ENCODE results near the gene UBE2R2.

UBE2R2 gene

DNA sequence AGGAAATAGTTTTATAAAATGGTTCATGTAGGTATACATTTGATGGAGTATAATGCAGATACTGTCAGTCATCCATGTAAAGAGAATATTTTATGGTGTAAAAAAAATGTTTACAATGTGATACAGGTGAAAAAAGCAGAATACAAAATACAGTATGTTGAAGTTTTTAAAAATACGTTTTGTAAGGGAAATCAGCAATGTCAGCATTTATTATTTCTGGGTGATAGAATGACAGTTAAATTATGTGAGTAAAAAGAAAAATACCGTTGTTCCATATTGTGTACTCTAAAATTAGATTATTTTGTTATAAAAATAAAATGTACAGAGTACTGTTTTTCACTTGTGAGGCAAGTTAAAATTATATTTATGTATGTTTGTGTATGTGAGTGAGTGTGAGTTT, 69.0 kb downstream of the UBE2R2 start:
- DNase-seq = no peak

DNA sequence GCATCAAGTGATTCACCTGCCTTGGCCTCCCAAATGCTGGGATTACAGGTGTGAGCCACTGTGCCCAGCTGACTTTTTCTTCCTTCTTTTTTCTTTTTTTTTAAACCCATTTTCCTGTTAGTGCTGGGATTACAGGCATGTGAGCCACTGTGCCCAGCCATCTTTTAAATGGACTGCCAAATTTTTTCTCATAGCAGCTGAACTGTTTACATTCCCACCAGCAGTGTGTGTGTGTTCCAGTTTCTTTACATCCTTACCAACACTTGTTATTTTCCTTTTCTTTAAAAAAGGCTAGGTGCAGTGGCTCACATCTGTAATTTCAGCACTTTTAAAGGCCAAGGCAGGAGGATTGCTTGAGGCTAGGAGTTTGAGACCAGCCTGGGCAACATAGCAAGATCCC, 76.9 kb downstream of the UBE2R2 start:
- no peak for DNase-seq

DNA sequence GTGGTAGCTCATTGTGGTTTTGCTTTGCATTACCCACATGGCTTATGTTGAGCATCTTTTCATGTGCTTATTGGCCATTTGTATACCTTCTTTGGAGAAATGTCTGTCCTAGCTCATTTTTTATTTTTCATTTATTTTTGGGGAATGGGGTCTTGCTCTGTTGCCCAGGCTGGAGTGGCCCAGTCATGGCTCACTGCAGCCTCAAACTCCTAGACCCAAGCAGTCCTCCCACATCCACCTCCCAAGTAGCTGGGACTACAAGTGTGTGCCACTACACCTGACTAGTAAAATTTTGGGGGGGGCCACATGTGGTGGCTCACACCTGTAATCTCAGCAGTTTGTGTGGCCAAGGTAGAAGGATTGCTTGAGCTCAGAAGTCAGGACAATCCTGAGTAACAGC, 77.4 kb downstream of the UBE2R2 start:
- DNase-seq = no peak

DNA sequence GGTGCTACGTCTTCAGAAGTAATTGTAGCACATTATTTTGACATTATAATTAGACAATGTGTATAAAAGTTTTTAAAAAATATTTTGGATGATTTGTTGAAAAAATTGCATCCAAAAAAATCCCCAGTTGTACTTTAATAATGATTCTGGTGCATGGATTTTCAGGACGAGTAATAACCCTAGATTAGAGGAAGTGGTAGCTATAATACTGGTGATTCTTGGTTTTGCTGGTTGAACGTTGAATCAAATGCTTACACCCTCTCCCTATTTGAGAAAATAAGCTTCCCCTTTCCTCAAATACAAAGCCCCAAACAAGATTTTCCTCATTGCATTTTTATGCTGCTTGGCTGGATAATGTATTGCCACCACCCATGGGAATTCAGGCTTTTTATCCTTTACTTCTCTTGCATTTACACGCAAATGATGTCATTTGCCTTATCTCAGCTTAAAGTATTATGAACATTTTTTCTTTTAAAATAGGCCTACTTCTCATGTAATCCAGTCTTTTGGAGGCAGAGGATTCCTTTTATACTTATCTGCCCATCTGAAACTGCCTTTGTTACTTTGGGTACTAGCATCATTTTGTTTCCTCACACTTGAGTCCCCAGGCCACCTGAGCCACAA, 86.3 kb downstream of the UBE2R2 start:
- no peak for DNase-seq

DNA sequence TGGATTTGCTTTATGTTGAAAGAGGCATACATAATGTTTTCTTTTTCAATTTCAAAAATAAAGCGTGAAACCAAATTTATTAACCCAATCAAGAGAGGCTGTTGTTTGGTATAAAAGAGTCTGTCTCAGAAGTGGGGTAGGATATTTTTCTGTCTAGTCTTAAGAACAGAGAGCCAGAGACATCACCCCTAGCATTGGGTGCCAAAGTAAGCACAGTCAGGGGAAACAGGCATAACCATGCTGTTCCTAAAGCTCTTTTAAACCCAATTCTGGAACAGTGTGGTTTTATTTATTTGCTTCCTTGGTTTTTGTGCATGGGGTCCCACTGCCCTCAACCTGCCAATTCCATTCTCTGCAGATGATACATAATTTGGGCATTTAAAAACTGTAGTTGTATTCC, 88.2 kb downstream of the UBE2R2 start:
- no peak for DNase-seq

DNA sequence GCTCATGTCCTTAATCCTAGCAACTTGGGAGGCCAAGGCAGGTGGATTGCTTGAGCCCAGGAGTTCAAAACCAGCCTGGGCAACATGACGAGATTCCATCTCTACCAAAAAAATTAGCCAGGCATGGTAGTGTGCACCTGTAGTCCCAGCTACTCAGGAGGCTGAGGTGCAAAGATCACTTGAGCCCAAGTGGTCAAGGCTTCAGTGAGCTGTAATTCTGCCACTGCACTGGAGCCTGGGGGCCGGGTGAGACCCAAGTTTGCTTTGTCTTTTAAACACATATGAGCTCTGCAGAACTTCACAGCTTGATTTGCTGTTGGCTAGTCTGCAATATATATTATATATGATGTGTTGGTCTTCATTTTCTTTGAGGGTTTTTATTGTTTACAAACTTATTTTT, 89.8 kb downstream of the UBE2R2 start:
- no peak for DNase-seq

DNA sequence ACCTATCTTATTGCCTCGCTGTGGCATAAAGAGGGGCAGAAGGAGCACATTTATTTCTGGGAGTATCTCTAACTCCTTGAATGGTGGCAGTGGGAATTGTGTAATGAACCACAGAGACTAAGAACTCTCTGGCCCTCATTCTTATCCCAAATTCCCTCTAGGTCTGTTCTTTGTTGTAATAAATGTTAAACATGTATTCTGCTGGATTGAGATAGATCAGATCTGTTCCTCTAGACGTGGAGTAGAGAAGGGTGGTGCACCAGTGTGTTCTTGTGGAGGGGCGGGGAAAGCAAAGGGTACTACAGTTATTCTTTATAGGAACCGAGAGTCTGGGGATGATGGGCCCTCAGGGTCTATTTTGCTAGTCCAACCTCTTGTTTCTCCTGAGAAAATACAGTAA, 90.4 kb downstream of the UBE2R2 start:
- DNase-seq = no peak

DNA sequence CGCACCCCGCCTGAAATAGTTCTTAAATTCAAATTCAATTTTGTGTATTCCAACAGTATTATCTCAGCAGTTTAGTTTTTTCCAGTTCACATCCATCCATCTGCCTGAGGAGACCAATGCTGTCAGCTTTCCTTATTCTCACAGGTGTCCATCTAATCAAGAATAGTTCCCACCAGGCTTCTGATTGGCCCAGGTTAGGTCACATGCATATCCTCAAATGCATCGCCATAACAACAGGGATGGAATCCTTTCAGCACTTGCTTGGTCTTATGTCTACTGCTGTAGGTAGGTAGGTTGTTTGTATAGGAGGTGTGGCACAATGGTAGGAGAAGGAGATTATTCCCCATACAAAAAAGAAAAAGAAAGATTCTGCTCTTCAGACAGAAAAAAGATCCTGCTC, 91.2 kb downstream of the UBE2R2 start:
- no peak for DNase-seq

DNA sequence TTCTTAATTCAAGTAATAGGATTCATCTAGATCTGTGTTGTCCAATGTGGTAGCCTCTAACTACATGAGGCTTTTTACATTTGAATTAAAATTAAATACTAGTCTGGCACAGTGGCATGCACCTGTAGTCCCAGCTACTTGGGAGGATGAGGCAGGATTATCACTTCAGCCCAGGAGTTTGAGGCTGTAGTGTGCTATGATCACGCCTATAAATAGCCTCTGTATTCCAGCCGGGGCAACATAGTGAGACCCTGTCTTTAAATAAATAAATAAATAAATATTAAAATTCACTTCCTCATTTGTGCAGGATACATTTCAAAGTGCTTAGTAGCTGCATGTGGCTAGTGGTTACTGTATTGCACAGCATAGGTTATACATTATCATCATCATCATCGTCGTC, 91.8 kb downstream of the UBE2R2 start:
- DNase-seq = no peak

DNA sequence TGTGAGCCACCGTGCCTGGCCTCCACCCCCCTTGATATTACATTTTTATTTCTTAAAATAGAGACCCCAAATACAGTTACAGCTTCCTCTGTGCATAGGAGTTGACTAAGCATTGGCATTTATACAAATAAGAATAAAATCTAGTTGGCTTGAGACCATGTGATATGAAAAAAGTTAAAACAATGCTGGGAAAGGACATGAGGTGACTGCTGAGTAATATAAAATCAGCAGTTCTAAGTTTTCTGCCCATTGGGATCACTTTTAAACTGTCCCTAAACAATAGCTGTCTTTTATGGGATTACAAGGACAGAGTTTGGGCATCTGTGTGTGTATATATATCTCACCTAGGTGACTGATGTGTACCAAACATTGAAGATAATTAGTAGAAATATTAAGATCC, 96.6 kb downstream of the UBE2R2 start:
- no peak for DNase-seq

DNA sequence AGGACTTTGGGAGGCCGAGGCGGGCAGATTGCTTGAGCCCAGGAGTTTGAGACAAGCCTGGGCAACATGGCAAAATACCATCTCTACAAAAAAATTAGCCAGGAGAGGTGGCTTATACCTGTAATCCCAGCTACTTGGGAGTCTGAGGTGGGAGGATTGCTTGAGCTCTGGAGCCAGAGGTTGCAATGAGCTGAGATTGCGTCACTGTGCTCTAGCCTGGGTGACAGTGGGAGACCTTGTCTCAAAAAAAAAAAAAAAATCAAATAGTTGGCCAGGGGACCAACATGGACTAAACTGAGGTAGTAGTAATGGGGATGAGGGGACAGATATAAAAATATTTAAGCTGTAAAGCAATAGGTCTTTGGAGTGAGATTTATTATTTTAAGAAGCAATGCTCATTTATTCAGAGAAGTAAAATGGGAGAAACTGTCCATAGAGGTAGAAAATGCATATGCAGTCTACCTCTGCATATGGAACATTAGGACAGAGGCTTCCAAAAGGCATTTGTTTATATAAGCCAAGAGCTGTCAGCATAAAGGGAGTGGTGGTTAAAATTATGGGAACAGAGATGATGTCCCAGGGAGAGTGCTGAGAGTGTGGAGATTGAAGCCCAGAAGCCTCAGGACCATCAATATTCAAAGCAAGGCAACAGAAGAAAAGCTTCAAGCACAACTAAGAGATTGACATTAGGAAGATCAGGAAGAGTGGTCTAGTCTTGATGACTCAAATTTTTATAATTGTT, 98.1 kb downstream of the UBE2R2 start:
- no peak for DNase-seq

DNA sequence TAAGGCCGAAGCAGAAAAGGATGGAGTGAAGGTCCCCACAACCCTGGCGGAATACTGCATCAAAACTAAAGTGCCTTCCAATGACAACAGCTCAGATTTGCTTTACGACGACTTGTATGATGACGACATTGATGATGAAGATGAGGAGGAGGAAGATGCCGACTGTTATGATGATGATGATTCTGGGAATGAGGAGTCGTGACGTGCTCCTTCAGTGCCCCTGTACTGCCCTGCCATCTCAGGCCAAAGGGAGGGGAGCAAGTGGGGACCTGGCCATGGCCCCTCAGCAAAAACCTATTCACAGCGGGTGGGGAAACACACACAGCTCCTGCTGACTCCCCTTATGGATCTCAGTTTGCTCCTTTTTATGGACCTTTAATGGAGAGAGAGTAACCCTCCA, 100.1 kb downstream of the UBE2R2 start:
- DNase-seq = no peak

DNA sequence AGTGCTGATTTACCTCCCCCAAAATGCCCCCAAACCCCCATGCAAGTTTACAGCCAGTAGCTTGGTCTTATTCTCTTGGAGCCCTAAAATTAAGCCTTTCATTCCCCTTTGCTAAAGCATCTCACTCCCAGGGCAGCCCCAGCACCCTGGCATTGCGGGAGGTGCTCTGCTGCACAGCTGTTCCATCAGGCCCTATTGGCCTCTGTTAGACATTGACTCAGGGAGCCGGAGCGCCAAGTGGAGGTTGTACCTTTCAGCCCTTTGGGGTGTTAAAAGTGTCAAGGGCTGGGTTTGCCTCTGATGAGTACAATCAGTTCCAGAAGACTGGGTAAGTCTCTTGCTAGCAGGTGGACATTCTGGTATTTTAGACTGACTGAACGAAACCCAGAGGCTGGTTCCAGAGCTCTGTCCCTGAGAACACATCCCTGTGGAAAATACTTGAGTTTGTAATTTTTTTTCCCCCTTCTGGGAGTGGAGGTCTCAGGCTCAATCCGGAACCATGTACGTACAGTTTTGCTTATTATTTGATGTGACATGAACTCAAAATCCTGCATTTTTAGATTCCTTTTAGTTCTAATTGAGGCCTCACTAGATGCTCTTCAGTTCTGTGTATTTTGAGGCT, 102.4 kb downstream of the UBE2R2 start:
- no peak for DNase-seq

DNA sequence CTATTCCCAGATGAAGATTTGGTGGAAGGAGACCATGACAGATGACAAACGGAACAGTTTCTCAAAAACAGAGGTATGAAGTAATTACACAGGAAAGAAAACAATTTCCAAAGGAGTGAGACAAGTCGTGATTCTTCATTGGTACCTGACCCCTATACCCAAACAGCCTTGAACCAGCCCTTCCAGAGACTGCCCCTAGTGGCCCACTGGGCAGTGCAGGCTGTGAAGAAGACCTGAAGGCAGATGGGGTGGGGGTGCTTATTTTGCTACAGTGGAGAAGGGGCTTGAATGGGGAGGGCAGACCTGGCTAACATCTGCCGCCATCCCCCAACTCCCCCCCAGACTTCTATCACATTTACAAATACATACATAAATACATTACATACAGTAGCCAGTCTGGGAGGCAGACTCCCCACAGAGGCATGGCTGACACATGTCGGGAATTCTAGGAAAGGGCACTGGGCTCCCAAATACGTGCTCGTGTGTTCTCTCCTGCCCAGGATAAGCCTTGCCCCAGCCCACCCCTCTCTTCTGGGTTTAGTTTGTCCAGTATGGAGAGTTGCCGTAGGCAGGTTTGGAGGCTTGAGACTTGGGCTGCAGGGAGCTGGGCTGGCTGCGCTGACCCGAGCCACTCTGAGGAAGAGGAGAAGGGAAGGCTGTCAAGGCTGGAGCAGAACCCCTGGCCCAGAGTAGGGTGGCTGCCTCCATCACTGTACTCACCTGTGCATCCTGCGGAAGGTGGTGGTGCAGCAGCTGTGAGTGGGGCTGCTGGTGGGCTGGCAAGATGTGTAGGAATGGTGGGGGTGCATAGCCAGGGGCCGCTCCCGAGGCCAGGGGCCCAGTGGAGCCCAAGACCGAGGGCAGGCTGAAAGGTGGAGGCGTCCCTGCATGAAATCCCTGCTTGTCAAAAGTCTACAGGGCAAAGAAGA, 105.3 kb downstream of the UBE2R2 start:
- DNase-seq = no peak

DNA sequence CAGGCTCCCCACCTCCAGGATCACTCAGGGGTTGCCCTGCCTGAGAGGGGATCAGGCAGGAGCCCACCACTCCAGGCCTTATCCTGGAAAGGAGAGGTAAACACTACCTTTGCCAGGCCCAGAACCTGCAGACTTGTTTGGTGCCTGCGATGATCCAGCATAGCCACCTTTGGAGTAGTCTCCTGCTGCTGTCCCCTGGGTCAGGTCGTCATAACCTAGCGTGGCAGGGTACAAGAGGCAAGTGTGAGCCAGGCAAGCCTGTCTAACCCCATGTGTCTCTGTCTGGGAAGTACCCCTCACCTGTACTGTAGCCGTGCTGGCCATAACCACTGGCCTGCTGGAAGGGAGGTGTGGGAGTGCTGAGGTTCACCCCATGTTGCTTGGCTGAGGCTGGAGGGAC, 106.1 kb downstream of the UBE2R2 start:
- no peak for DNase-seq

DNA sequence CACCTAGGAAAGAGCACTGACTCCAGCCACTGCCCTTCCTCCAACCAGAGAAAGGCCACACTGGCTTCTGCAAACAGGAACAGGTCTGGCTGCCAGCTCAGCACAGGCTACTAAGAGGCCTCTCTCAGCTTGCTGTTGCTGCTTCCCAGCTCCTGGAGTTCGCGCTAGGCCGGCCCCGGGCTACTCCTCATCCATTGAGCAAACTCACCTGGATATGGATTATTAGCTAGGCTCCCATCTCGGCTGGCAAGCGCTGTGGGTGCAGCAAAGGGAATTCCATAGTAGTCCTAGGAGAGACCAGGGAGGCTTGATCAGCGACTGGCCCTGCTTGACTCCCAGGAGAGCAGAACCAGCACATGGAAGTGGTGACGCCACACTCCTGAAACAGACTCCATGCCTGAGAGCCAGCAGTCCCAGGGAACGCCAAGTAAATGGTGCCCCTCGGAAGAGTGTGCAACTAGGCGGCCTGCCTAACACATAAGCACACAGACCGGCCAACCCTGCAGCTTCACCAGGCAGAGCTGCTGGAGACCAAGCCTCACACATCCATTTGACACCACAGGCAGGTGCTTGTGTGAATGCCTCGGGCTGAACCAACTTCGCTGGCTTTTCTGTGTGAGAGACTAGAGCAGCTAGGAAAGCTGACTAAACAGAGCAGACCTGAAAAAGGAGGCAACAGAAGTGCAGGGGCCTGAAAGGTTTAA, 107.2 kb downstream of the UBE2R2 start:
- DNase-seq = no peak

DNA sequence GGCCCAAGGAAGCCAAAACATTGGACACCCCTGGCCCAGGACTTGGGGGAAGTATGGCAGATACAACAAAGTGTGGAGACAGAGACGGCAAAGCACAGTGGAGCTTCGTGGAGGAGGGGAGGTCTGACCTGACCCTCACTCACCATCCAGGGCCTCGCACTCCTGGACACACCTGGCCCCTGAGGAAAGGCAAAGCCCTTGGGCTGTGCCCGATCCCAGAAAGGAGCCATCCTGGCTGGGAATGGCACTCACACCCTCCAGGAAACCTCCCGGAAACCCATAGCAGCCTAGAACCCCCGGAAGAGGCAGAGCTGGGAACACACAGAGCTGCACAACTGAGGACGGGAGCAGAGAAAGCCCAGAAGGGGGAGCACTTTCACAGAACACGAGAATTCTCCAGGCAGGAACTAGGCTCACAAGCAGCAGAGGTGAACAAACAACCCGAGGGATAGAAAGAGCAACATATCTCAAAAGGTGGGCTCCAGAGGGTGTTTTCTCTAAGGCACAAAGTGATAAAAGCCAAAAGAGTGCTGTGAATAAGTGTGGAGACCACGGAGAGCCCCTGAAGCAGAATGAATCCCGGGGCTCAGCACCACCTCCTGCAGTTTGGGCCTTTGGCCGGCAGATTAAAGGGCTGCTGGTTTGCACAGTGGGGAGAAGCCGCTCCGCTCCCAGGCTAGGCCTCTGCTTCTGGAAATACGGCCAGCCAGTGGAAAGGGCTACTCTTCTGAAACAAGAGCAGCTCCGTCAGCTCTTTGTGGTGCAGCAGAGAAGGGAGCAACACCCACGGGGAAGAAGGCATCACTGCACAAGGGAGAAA, 108.2 kb downstream of the UBE2R2 start:
- DNase-seq = no peak

DNA sequence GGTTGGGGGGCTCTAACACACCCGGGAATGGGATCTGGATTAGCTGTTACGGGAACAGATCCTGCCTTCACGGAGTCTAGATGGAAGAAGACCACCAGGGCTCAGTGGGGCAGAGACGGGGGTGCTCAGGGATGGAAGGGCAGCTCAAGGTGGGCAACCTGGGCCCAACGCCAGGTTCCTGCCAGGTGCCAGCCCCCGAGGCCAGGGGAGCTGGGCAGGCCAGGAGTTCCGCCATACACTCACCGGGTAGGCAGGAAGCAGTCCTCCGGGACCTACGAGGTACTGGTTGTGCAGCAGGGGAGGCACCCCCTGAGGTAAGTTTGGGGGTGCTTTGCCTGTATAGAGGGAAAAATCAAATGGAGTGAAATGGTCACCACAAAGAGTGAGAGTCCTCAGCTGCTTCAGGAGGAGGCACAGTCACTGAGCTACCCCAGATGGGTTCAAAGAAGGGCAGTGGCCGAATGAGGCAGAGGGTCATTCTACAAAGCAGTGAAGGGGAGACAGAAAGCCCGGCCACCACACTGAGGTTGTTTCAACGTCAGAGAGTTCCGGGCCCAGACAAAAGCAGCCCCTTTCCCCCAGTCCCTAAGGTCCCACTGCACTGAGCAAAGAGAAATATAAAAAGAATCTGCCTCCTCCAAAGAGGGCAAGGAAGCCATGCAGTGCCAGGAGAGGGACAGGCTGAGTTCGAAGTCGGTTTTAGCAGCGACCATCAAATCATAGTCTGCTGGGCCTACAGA, 110.0 kb downstream of the UBE2R2 start:
- DNase-seq = no peak

DNA sequence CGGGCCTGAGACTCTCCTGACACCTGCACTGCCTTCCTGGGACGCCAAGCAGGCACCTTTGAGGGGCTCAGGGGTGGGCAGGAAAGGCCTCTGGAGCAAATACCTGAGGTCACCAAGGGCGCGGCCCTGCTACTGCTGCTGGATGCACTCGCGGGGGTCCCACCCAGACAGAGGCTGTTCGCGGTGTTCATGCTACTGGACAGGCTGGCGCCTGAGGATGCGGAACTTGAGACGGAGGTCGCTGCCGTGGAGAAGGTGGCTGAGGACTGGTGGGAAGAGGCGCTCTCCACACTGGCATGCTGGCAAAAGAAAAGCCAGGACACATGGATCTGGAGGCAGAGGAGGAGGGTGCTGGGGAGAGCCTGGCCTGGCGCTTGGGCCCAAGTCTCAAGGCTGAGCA, 110.7 kb downstream of the UBE2R2 start:
- DNase-seq = no peak

DNA sequence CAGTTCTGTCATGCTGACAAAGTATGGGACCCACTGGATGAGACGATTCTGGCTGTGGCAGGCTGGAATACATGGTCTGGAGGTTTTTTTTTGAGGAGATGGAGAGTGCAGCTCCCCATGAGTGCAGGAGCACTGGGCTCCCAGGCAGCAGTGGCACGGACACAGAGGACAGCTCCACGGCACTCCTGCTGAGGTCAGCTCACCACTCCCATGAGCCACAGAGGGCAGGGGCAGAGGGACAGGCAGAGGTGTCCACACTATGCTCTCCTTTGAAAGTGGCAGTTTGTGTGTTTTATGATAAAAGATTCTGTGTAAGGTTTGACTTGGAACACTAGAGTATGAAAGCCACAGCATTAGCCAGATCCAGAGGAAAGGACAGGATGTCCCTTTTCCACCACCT, 114.4 kb downstream of the UBE2R2 start:
- no peak for DNase-seq
